HG02852 (cell line): ENCODE measurements around the gene SVOPL.

Experiments used
- ATAC-seq: cut with Tn5 transposase; IDR thresholded peaks from one replicate; pipeline ENCODE4 v1.9.1; 2021; ENCODE audit warnings: mild to moderate bottlenecking, moderate library complexity; ENCODE audit not compliant: unreplicated experiment

SVOPL gene

GRCh38 chr7:138565451-138566114, 135.6 kb downstream of the SVOPL start:
- ATAC-seq: no peak

GRCh38 chr7:138565071-138565450, 136.1 kb downstream of the SVOPL start:
- no peak for ATAC-seq

GRCh38 chr7:138564365-138564764, 136.8 kb downstream of the SVOPL start:
- ATAC-seq: no peak

GRCh38 chr7:138563808-138564207, 137.4 kb downstream of the SVOPL start:
- ATAC-seq: no peak

- no peak for ATAC-seq
These were observed 141.7 kb downstream of the SVOPL start for GRCh38 chr7:138559448-138559847.

- ATAC-seq: no peak
These were observed 144.2 kb downstream of the SVOPL start for GRCh38 chr7:138556771-138557484.

- ATAC-seq: no peak
These were observed 145.5 kb downstream of the SVOPL start for GRCh38 chr7:138555684-138556083.

- ATAC-seq: no peak
These were observed 146.5 kb downstream of the SVOPL start for GRCh38 chr7:138554674-138555073.

GRCh38 chr7:138553805-138554204, 147.4 kb downstream of the SVOPL start:
- no peak for ATAC-seq

- no peak for ATAC-seq
These were observed 150.1 kb downstream of the SVOPL start for GRCh38 chr7:138551102-138551501.

- no peak for ATAC-seq
These were observed 150.8 kb downstream of the SVOPL start for GRCh38 chr7:138550337-138550736.

- no peak for ATAC-seq
These were observed 152.1 kb downstream of the SVOPL start for GRCh38 chr7:138549082-138549481.

- ATAC-seq: no peak
These were observed 154.3 kb downstream of the SVOPL start for GRCh38 chr7:138546829-138547228.

GRCh38 chr7:138546064-138546619, 155.0 kb downstream of the SVOPL start:
- no peak for ATAC-seq

- no peak for ATAC-seq
These were observed 156.0 kb downstream of the SVOPL start for GRCh38 chr7:138545123-138545522.
